Panc1 (cell line): ENCODE data around the gene ZSCAN2.

Experiments used
- CTCF ChIP-seq: fragments of 450-650 bp; IDR thresholded peaks from 2 replicates; pipeline ENCODE4 v1.5.1; 2017; ENCODE audit warnings: mild to moderate bottlenecking
- POLR2AphosphoS5 ChIP-seq: IDR thresholded peaks from 2 replicates; pipeline ENCODE4 v1.6.1; 2012; ENCODE audit warnings: mild to moderate bottlenecking, low read depth, low read length, moderate library complexity
- SIN3A ChIP-seq: IDR thresholded peaks from 2 replicates; pipeline ENCODE4 v1.6.1; 2012; ENCODE audit warnings: low read depth, mild to moderate bottlenecking, low read length, moderate library complexity, borderline replicate concordance; ENCODE audit not compliant: insufficient read depth

- TF ChIP-seq CTCF (no peak), POLR2AphosphoS5 (no peak), SIN3A (no peak)
Measured at GRCh38 chr15:84608707-84609284, 8.0 kb downstream of the ZSCAN2 start.
